Glomerular visceral epithelial cell (primary cell): ENCODE data around the gene BID.

ENCODE experiments used
- DNase-seq: peaks from one replicate; pipeline ENCODE4 v3.0.0-alpha.2; 2016; ENCODE audit errors: extremely low spot score

The BID gene

DNA sequence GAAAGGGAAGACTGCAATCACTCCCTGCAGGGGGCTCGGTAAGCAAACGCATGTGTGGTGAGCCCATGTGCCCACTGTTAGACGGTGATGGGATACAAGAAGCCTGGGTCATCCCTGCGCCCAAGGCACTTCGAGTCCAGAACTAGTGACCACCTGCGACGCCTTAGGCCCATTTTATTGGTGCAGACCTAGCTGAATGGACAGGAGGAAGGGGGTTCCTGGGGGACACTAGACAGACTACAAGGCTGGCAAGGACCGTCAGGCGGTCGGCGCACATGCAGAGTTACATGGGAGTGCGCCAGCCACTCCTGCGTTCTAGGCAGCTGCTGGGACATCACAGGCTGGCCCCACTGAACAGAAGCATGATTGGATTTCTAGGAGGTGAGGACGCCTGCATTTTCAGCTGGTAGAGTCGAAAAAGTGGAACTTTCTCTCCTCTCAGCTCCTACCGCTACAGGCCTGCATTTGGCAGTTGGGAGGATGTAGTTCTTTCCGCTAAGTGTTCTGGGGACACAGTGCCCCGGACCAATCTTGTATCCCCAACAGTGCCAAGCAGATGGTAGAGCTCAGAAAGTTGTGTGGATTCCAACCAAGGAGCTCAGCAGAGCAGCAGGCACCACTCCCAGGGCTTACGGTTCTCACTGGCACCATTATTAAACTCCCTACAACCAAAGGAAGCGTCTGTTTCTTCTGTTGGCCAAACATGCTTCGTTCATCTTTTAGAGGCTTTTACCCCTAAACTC is 35.7 kb downstream of the BID start:
- no peak for DNase-seq

DNA sequence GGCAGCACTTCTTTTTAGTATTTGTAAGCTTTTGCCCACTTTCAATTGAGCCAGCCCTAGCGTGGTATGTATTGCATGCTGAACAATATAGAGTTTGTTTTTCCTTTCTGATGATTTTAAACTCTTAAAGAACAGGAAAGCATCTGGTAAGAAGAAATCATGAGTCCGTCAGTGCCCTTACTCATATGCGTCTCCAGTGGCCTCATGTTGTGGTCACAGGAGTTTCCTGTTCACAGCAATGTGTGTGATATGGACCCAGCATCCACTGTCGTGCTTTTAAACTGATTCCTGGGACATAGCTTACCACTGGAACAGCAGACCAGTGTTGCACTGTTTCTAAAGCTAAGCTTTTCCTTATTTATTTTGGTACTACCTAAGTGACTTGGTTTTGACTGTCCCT is 40.1 kb downstream of the BID start:
- DNase-seq = peak; percentile 27

DNA sequence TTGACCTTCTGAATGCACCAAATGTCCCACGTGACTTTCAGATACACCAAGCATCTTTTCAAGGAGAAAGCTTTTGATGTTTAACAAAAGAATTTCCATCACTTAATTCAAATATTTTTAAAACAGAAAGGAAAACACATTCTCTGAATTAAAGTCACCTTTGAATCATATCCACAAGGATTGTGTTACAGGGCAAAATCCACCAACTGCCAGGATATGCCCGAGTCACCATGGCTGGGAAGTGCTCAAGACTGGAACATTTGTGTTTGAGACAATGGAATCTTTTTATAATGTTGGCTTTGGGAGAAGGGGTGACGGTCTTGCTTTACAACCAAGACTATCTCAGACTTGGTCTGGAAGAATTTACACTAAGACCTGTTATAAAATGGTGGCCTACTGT is 40.8 kb downstream of the BID start:
- no peak for DNase-seq

DNA sequence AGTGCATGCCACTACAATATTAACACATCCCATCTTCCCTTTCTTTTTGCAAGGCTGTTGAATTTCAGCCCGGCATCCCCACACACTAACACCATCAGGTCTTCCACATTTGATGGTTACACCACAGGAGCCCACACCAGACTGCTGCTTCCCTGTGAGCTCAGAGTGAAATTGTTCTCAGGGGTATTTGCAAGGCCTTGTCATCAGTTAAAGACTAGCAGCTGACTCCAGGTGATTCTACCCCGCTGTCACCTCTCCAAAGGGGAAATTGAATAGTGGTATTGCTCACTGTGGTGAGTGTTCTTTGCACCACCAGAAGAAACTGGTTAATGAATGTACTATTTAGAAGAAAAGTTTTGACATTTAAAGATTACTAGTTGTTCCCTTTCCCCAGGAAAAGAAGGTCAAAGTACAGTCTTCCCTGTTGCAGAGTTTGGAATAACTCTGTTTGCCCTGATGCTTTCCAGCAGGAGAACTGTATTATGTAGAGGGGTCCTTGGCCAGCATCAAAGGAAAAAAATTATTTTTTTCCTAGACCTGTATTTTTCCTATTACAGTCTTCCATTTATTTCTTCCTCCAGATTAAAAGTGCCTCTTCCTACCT is 41.9 kb downstream of the BID start:
- no peak for DNase-seq

DNA sequence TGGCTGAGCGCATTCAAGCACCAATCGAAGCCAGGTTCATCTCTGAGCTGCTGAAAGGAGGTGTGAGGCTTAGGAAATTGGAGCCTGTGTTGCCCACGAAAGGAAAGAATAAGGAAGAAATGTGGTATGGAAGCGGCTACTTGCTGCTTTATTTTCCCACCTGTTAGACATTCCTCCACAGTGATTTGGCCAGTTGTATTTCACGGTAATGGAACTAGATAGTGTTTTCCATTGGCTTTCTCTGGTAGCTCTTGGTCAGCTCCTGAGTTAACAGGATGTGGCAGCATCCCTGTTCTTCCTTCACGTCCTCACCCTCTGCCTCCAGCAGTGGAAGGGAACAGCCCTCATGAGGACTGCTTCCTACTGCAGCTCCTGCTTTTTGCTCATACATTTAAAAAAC is 44.7 kb downstream of the BID start:
- no peak for DNase-seq

DNA sequence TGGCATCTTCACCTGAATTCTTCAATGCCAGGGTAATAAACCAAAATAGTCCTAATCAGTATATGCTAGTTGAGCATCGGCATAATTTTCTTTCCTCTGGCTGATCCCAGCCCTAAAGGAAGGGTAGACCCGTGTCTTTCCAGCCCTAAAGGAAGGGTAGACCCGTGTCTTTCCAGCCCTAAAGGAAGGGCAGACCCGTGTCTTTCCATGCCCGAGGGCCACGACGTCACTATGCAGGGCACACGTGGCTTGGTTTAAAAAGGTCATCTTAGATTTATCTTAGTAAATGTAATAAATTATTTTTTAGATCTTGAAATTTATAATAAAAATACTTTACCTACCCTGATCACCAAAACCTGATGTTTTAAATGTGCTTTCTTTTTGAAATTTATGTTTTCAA is 45.5 kb downstream of the BID start:
- no peak for DNase-seq

DNA sequence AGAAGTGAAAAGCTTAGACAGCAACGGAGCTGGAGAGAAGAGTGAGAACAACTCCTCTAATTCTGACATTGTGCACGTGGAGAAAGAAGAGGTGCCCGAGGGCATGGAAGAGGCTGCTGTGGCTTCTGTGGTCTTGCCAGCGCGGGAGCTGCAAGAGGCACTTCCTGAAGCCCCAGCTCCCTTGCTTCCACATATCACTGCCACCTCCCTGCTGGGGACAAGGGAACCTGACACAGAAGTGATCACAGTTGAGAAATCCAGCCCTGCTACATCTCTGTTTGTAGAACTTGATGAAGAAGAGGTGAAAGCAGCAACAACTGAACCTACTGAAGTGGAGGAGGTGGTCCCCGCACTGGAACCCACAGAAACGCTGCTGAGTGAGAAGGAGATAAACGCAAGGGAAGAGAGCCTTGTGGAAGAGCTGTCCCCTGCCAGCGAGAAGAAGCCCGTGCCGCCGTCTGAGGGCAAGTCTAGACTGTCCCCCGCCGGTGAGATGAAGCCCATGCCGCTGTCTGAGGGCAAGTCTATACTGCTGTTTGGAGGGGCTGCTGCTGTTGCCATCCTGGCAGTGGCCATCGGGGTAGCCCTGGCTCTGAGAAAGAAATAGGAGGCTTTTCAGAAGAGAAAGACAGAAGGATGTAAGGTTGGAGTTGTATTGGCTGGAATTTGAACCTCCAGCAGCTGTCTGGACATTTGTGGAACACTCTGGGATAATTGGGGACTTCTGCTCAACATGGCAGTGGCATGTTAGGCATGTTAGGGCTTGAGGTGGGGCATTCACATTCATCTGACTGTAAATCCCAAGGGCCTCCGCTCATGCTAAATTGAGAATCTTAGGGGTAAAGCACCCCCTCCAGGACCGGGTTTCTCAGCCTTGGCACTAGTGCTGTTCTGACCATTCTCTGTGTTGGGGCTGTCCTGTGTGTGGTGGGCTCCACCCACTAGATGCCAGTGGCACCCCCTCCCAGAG is 47.1 kb downstream of the BID start:
- no peak for DNase-seq

DNA sequence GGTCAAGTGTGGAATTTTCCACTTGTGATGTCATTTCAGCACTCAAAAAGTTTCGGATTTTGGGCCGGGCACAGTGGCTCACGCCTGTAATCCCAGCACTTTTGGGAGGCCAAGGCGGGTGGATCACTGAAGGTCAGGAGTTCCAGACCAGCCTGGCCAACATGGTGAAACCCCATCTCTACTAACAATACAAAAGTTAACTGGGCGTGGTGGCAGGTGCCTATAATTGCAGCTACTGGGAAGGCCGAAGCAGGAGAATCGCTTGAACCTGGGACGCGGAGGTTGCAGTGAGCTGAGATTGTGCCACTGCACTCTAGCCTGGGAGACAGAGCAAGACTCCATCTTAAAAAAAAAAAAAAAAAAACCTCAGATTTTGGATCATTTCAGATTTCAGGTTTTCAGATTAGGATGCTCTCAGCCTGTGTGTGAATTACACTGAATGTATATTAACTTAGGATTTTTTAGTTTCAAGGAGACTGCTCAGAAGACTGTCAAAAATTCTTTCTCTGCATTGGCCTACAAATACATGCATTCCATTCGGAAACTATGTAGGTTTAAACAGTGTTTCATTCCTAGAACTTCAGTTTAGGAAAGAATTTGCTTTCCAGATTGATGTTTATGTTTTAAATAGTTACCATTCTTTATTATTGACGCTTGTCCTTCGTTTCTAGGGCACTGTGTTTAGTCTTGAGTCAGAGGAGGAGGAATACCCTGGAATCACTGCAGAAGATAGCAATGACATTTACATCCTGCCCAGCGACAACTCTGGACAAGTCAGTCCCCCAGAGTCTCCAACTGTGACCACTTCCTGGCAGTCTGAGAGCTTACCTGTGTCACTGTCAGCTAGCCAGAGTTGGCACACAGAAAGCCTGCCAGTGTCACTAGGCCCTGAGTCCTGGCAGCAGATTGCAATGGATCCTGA is 48.0 kb downstream of the BID start:
- no peak for DNase-seq

DNA sequence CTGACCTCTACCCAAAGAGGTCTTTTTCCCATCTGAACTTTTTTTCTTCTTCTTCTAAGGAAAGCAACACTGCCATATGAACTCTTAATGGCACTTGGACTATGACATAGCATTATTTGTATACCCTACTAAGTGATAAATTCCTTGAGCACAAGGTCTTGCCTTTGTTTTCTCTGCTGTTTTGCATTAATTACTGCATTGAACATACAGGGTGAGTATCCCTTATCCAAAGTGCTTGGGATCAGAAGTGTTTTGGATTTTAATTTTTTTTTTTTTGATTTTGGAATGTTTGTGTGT is 48.8 kb downstream of the BID start:
- no peak for DNase-seq

DNA sequence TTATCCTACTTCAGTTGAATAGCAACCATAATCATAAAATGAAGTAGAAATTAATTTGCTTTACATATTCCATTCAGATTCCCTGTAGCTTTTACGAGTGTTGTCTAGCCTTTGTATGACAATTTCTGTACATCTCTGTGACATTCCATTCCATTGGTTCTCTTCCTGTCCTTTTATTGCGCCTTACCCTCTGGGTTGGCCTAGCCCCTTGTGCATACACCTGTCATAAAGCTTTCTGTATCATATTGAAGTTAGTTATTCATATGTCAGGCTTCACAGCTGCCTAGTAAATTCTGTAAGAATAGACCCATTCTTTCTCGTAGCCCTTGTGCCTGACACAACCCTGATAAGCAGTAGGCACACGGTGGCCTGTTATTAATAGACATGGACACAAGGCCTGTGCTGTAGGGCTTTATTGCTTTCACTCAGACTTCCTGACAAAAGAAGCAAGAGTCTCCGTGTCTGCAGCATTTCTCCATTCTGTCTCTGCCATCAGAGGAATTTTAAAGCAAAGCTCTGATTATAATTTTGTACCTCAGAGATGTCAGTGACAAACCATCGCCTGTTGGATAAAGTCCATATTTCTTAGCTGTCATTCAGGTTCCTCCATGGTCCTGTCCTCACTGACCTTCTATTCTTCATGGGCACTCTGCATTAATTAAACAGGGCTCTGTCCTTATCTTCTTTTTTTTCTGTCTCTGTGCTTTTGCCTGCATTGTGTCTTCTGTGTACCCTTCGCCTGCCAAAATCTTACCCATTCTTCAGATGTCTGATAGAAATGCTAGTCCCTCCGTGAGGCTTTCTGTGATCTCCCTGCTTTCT is 49.4 kb downstream of the BID start:
- DNase-seq = no peak

DNA sequence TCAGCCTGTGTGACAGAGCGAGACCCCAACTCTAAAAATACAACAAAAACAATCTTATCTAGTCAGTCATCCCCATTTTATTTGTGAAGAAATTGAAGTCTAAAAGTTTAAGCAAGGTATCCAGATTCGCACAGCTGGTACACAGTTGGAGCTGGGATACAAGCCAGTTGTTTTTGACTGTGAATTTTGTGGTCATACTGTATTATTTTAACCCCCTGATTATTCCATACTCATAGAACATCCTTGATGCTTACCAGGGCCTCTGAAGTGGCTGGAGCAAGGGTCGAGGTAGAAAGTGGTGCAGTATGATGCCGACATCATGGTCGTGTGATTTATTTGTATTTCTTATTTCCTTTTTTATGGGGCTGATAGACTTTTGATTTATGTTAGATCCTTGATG is 50.0 kb downstream of the BID start:
- DNase-seq = no peak

DNA sequence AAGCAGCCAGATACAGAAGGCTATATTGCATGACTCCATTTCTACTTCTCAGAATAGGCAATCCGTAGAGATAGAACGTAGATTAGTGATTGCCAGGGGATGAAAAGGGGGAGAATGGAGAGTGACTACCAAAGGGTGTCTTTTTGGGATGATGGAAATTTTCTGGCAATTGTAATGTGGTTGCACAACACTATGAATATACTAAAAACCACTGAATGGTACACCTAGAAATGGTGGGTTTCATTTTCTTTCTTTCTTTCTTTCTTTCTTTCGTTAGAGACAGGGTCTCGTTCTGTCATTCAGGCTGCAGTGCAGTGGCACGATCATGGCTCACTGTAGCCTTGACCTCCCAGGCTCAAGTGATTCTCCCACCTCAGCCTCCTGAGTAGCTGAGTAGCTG is 54.4 kb downstream of the BID start:
- DNase-seq = no peak

DNA sequence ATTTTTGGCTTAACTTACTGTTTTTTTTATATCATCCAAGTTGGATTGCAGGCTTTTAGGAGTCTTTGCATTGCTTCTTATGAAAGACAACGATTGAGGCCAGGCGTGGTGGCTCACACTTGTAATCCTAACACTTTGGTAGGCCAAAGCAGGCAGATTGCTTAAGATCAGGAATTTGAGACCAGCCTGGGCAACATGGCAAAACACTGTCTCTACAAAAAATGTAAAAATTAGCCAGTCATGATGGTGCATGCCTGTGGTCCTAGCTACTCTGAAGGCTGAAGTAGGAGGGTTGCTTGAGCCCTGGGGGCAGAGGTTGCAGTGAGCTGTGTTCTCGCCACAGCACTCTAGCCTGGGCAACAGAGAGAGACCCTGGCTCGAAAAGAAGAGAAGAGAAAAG is 56.6 kb downstream of the BID start:
- no peak for DNase-seq

DNA sequence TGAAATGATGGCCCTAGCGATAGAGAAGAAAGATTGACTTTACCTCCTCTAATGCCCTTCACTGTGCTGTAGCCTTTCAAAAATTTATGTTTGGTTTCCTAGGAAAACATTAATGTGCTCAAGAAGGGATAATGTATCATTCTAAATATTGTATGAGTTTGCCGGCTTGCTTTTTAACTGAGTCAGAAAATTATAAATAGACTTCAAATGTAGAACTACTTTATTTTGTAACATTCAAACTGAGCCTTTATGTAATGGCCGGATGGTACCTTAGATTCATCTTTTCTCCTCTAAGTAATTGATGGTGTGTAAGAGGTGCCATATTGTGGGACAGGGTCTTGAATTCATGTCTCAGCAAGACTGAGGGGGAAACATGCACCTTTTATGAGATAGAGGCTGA is 57.7 kb downstream of the BID start:
- DNase-seq = no peak

DNA sequence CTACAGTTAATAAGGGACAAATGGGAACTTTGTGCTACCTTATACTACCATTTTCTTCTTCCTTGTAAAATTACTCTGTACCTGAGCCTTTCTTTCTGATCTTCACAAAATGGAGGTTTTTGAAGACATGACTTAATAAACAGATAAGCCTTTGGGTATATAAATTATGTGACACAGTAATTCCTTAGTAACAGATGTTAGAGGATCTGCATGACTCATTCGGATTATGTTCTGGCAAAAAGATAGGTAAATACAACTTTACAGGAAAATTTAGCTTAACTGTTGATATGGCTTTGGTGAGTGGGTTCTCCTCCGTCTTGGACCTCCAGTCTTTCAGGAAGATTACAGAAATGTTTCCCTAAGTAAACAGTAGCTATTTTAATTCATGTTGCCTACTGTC is 61.8 kb downstream of the BID start:
- no peak for DNase-seq

DNA sequence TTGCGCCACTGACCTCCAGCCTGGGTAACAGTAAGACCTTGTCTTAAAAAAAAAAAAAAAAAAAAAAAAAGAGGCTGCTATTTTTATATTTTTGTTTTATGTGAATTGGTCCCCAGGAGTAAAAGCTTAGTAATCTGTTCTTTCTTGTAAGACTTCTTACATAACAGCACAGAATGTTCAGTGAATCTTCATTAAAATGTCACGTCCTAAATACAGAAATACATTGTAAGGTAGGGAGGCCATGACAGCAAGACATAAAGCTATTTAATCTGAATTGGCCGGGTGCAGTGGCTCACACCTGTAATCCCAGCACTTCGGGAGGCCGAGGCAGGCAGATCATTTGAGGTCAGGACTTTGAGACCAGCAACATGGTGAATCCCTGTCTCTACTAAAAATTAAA is 64.2 kb downstream of the BID start:
- DNase-seq = no peak

DNA sequence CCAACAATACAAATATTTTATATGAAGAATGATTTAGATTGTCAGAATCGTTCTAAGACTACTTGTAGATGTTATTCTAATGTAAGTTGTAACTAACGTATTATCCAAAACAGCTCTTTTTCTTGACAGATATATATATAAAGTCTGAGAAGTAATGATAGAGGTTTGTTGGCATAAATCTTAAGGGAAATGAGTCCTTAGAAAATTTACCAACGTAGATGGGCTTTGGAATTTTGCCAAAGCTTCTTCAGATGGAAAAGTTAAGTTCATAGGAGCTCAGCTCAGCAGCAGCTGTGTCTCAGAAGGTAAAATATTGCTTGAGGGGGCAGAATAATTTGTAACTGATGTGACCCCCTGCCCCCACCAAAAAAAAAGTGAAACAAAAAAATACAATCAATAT is 66.7 kb downstream of the BID start:
- DNase-seq = peak; percentile 25

DNA sequence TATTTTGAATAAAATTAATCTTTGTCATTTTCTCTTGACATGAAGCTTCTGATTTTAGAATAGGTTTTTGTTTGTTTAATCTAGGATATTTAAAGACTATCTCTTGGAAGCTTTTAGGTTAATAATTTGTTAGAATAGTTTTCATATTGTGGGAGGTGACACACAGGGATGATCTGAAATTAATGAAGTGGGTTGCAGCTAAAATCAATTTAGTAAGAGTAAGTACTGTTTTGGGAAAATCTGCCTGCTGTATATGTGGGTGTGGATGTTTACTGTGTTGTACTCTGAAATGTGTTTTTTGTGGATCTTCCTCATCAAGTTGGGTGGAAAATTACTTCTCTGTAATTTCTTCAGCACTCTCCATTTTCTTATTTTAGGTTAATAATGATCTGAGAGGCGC is 67.3 kb downstream of the BID start:
- DNase-seq = no peak

DNA sequence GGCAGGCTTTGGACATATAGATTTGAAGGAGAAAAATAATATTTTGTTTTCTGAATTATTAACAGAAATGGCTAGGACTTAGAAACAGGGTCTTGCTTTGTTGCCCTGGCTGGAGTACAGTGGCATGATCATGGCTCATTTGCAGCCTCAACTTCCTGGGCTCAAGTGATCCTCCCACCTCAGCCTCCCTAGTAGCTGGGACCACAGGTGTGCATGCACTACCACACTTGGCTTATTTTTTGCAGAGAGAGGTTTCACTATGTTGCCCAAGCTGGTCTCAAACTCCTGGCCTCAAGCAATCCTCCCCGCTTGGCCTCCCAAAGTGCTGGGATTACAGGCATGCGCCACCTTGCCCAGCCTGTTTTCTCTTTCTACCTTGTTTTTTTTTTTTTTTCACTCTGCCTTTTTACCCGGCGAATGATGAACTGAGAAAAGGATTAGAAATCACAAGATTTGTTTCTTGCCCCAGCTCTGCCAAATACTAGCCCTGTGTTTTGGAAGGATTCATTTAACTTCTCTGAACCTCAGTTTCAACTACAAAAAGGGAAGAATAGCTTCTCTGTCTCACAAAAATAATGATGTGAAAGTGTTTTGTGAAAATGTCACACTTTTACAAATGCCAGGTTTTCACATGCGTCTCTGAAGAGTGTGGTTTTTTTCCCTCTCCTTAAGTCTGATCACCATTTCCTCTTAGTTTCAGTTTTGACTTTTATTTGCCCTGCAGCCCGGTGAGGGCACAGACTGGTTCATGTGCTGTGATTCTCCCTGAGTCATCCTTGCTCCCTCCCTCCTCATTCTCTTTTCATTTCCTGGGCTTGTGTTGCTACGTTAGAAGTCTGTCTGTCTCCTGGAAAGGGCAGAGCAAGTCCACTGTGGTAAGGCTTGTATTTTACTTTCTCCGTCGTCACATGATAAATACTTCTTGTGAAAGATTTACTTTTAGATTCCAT is 68.0 kb downstream of the BID start:
- peak; percentile 88 for DNase-seq

DNA sequence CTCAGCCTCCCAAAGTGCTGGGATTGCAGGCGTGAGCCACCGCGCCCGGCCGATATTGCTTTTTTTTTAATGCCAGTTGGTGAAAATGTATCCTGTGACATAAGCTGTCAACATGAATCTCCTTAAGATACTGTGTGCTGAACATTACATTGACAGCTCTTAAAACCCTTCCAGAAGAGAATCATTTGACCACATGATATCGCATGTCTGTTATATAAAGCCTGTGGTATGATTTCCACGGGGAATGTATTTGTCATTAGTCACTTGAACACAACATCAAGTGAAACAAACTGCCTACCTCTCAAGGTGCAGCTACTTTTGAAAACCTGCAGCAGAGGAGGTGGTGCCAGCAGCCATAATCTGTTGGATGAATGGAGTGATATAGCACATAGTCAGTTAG is 68.7 kb downstream of the BID start:
- DNase-seq = peak; percentile 8
